HCT116 (cell line): Measurements from ENCODE around the gene MICALL1. TPM values are rescaled to one million over a fixed set of nuclear protein-coding genes. Genes with fewer than 3 reads are reported as not detected.

ENCODE experiments used
- ATAC-seq: fragments of 200-7000 bp; cut with Tn5 transposase; 2 replicates; pipeline ENCODE4 v1.9.1; 2020; ENCODE audit warnings: mild to moderate bottlenecking, moderate library complexity
- BruUV-seq: library from RNA; stranded (reverse); fragments of 400-500 nt; replicated peaks from 2 replicates; lab custom pipeline; 2021; lab: Mats Ljungman, UMichigan
- CTCF ChIA-PET: fragments of 300-600 bp; sonication (Branson Sonifier 250); formaldehyde crosslinking; loops from one replicate; lab custom pipeline; 2021; ENCODE audit warnings: antibody characterized with exemption; lab: Charles Lee
- POLR2A ChIA-PET: fragments of 300-600, 350-600 bp; sonication (Branson Sonifier 250); formaldehyde crosslinking; loops from one replicate; lab custom pipeline; 2021; ENCODE audit warnings: antibody characterized with exemption; lab: Charles Lee
- RAD21 ChIA-PET, 2 experiments: fragments of 300-600 bp; sonication (Branson Sonifier 250); formaldehyde crosslinking; loops; one replicate each; lab custom pipeline; 2023; ENCODE audit warnings: low total read pairs in 2 of 2; ENCODE audit not compliant: uncharacterized antibody in 2 of 2, unreplicated experiment in 2 of 2, low non-redundant PET in 1 of 2; lab: Charles Lee
- DNase-seq: peaks from one replicate; pipeline ENCODE4 v3.0.0-alpha.2; 2010; ENCODE audit warnings: low read depth, low spot score
- H2AFZ ChIP-seq: fragments of 200-600 bp; shearing (Covaris generic), sonication (generic); 2 replicates; pipeline ENCODE4 v1.6.1; 2017; ENCODE audit warnings: low read depth, mixed run types, mixed read lengths, antibody characterized with exemption, low read length; ENCODE audit not compliant: poor library complexity, severe bottlenecking
- H3K27ac ChIP-seq: 2 replicates; pipeline ENCODE4 v1.5.1; 2012; ENCODE audit warnings: low read depth, low read length
- H3K27me3 ChIP-seq: fragments of 200-600 bp; sonication (generic); 2 replicates; pipeline ENCODE4 v1.6.1; 2016; ENCODE audit warnings: mixed run types, low read length, mixed read lengths; ENCODE audit not compliant: insufficient read depth
- H3K36me3 ChIP-seq, 2 experiments: fragments of 200-500 bp in 1 of 2; fragments of 200-600 bp in 1 of 2; sonication (Bioruptor generic) in 1 of 2; sonication (generic) in 1 of 2; 2 replicates each; pipeline versions ENCODE4 v1.5.1 to v1.6.1; 2014 to 2016; ENCODE audit warnings: low read length in 2 of 2, inconsistent platforms in 1 of 2, mixed read lengths in 1 of 2, mixed run types in 1 of 2; ENCODE audit not compliant: insufficient read depth in 2 of 2, control insufficient read depth in 1 of 2
- H3K4me1 ChIP-seq, 2 experiments: fragments of 200-600 bp in 1 of 2; sonication (generic) in 1 of 2; 2 replicates each; pipeline versions ENCODE4 v1.5.1 to v1.6.1; 2012 to 2017; ENCODE audit warnings: low read length in 2 of 2, inconsistent platforms in 1 of 2, mild to moderate bottlenecking in 1 of 2, mixed read lengths in 1 of 2, mixed run types in 1 of 2, moderate library complexity in 1 of 2; ENCODE audit not compliant: insufficient read depth in 2 of 2, control insufficient read depth in 1 of 2
- H3K4me2 ChIP-seq: fragments of 200-600 bp; sonication (generic); 2 replicates; pipeline ENCODE4 v1.6.1; 2017; ENCODE audit warnings: mixed run types, low read length, mixed read lengths
- H3K4me3 ChIP-seq, 2 experiments: fragments of 200-600 bp in 1 of 2; sonication (generic) in 1 of 2; replicated peaks in 1 of 2; 2 replicates each; pipeline ENCODE4 v1.5.1; 2011 to 2016; ENCODE audit warnings: low read length in 2 of 2, control low read depth in 1 of 2, low read depth in 1 of 2, mild to moderate bottlenecking in 1 of 2, mixed read lengths in 1 of 2, mixed run types in 1 of 2
- H3K79me2 ChIP-seq: fragments of 200-600 bp; sonication (generic); 2 replicates; pipeline ENCODE4 v1.6.1; 2017; ENCODE audit warnings: mild to moderate bottlenecking, mixed run types, low read length, moderate library complexity, mixed read lengths; ENCODE audit not compliant: insufficient read depth
- H3K9ac ChIP-seq: fragments of 200-600 bp; sonication (generic); 2 replicates; pipeline ENCODE4 v1.6.1; 2016; ENCODE audit warnings: low read length, mixed read lengths
- H3K9me2 ChIP-seq: fragments of 200-600 bp; sonication (generic), shearing (Covaris generic); 2 replicates; pipeline ENCODE4 v1.6.1; 2017; ENCODE audit warnings: mixed run types, mild to moderate bottlenecking, moderate library complexity; ENCODE audit not compliant: insufficient read depth
- H3K9me3 ChIP-seq, 2 experiments: fragments of 200-500 bp in 1 of 2; fragments of 200-600 bp in 1 of 2; sonication (Bioruptor generic) in 1 of 2; sonication (generic) in 1 of 2; 2 replicates each; pipeline ENCODE4 v1.6.1; 2014 to 2017; ENCODE audit warnings: low read length in 2 of 2, mixed read lengths in 2 of 2, inconsistent platforms in 1 of 2, low read depth in 1 of 2, mild to moderate bottlenecking in 1 of 2, mixed run types in 1 of 2, moderate library complexity in 1 of 2; ENCODE audit not compliant: control insufficient read depth in 1 of 2, insufficient read depth in 1 of 2
- H4K20me1 ChIP-seq: fragments of 200-600 bp; sonication (generic), shearing (Covaris generic); 2 replicates; pipeline ENCODE4 v1.6.1; 2017; ENCODE audit warnings: mixed run types, mild to moderate bottlenecking, moderate library complexity; ENCODE audit not compliant: insufficient read depth
- CBX3 ChIP-seq: IDR thresholded peaks from 2 replicates; pipeline ENCODE4 v1.6.1; 2012; ENCODE audit warnings: low read depth
- EZH2 ChIP-seq: fragments of 200-600 bp; sonication (generic); IDR thresholded peaks from 2 replicates; pipeline ENCODE4 v1.6.1; 2017; ENCODE audit warnings: antibody characterized with exemption, mixed run types
- FOSL1 ChIP-seq: IDR thresholded peaks from 2 replicates; pipeline ENCODE4 v1.6.1; 2012; ENCODE audit warnings: low read depth
- MAX ChIP-seq: IDR thresholded peaks from 2 replicates; pipeline ENCODE4 v1.6.1; 2012
- POLR2A ChIP-seq: IDR thresholded peaks from 2 replicates; pipeline ENCODE4 v1.7.0; 2011; ENCODE audit warnings: borderline replicate concordance; ENCODE audit not compliant: insufficient read depth, insufficient read length; ENCODE audit errors: extremely low read depth
- POLR2AphosphoS5 ChIP-seq: IDR thresholded peaks from 2 replicates; pipeline ENCODE4 v1.6.1; 2011; ENCODE audit warnings: mild to moderate bottlenecking, low read depth, low read length, moderate library complexity
- RAD21 ChIP-seq: IDR thresholded peaks from 2 replicates; pipeline ENCODE4 v1.6.1; 2012; ENCODE audit warnings: low read depth, mild to moderate bottlenecking
- REST ChIP-seq: IDR thresholded peaks from 2 replicates; pipeline ENCODE4 v1.6.1; 2012; ENCODE audit warnings: low read depth
- SP1 ChIP-seq: IDR thresholded peaks from 2 replicates; pipeline ENCODE4 v1.6.1; 2012; ENCODE audit warnings: low read depth
- YY1 ChIP-seq: IDR thresholded peaks from 2 replicates; pipeline ENCODE4 v1.6.1; 2011; ENCODE audit warnings: low read length, low read depth, moderate library complexity, mild to moderate bottlenecking; ENCODE audit not compliant: insufficient replicate concordance; ENCODE audit errors: extremely low read depth
- ZBTB33 ChIP-seq: IDR thresholded peaks from 2 replicates; pipeline ENCODE4 v1.6.1; 2011; ENCODE audit warnings: mild to moderate bottlenecking, low read length, moderate library complexity; ENCODE audit not compliant: insufficient replicate concordance; ENCODE audit errors: extremely low read depth
- intact Hi-C: fragments of 100-400 bp; cut with micrococcal nuclease; formaldehyde crosslinking; loops from 2 replicates; pipeline ENCODE4 v1.10.0; 2022
- total RNA-seq: library from RNA; stranded (reverse); gene quantifications from one replicate; pipeline ENCODE4 v1.2.1, GENCODE V29; 2021; ENCODE audit not compliant: unreplicated experiment

MICALL1 gene
- total RNA-seq, 1 experiment from 2014 or later: 35.2 TPM

GRCh38 chr22:37924386-37925065 is 18.4 kb downstream of the MICALL1 start:
- TF ChIP-seq MAX (no peak), RAD21 (no peak), CBX3 (no peak), SP1 (no peak), POLR2A (no peak), REST (no peak), ZBTB33 (no peak), POLR2AphosphoS5 (no peak), FOSL1 (no peak), YY1 (no peak), EZH2 (no peak)
- H2AFZ ChIP-seq: no peak overlapping the region
- RAD21 ChIA-PET: no interaction called here
- H3K4me3 ChIP-seq: no peak overlapping the region
- H3K36me3 ChIP-seq: peaks cover 7 to 20% of the 10 kb centered on the region in 2 experiments; a peak in 2 of 4 replicates
- H3K9me3 ChIP-seq: no peaks in the 10 kb centered on the region
- no peak overlapping the region for H3K9ac ChIP-seq
- no peak for ATAC-seq
- no peaks in the 10 kb centered on the region for H3K79me2 ChIP-seq
- POLR2A ChIA-PET: no interaction called here
- H3K9me2 ChIP-seq: no peaks in the 10 kb centered on the region
- no peak overlapping the region for H3K4me2 ChIP-seq
- intact Hi-C loops: no loop called here
- no peak overlapping the region; the same call in 1 of the 2 replicates for H3K27ac ChIP-seq
- no peaks in the 10 kb centered on the region for H4K20me1 ChIP-seq
- BruUV-seq: no TSS peak
- CTCF ChIA-PET: interaction anchor here (1.2 kb wide), 1 partner anchor 10 kb away, joined by 5 read pairs; no protein-coding TSS in a partner anchor
- DNase-seq: no peak
- H3K27me3 ChIP-seq: no peaks in the 10 kb centered on the region
- no peaks in the 10 kb centered on the region for H3K4me1 ChIP-seq
